Upper lobe of left lung (tissue), 4 donors: ENCODE data around the gene RUNX2.

Experiments used
- EP300 ChIP-seq, 4 donors: sonication (generic); formaldehyde crosslinking; IDR thresholded peaks; one replicate each; pipeline ENCODE4 v1.5.1; 2017; ENCODE audit warnings: antibody characterized with exemption in 4 of 4, control low read depth in 2 of 4
- POLR2A ChIP-seq, 4 donors: fragments of 450-650 bp; IDR thresholded peaks; one replicate each; pipeline ENCODE4 v1.5.1; 2016 to 2017; ENCODE audit warnings: antibody characterized with exemption in 4 of 4, mild to moderate bottlenecking in 2 of 4
- TF ChIP-seq, protein P1 (sequence below), 6 experiments: fragments of 450-650 bp in 4 of 6; fragments of 200-600 bp in 2 of 6; sonication (generic) in 2 of 6; IDR thresholded peaks; one replicate each; pipeline ENCODE4 v1.5.1; 2016 to 2019; ENCODE audit warnings: antibody characterized with exemption in 6 of 6

DNA sequence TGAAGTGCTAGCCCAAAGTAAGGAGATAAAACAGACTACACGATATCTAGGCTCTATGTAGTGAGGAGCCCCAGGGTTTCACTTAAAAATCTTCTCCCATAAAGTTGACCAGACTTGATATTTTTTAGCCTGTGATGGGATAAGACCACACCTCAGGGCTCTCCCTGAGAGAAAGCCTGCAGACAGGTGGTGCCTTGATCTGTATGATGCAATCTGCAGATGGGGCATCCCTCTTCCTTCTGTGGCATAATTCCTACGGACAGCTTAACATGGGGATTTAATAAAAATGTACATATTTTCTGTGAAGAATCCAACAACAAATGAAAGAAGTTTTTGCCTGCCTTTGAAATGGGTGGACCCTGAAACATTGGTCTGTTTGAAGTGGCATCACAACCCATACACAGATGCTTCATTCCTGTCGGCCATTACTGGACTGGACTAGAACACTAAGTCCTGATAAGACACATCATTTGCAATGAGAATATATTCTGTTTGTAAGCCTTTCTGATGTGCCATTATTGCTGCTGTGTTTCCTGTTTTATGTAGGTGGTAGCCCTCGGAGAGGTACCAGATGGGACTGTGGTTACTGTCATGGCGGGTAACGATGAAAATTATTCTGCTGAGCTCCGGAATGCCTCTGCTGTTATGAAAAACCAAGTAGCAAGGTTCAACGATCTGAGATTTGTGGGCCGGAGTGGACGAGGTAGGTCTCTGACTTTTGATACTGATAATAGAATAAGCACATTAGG is 103.4 kb downstream of the RUNX2 start:
- TF ChIP-seq, protein P1, sequence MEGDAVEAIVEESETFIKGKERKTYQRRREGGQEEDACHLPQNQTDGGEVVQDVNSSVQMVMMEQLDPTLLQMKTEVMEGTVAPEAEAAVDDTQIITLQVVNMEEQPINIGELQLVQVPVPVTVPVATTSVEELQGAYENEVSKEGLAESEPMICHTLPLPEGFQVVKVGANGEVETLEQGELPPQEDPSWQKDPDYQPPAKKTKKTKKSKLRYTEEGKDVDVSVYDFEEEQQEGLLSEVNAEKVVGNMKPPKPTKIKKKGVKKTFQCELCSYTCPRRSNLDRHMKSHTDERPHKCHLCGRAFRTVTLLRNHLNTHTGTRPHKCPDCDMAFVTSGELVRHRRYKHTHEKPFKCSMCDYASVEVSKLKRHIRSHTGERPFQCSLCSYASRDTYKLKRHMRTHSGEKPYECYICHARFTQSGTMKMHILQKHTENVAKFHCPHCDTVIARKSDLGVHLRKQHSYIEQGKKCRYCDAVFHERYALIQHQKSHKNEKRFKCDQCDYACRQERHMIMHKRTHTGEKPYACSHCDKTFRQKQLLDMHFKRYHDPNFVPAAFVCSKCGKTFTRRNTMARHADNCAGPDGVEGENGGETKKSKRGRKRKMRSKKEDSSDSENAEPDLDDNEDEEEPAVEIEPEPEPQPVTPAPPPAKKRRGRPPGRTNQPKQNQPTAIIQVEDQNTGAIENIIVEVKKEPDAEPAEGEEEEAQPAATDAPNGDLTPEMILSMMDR (IDR thresholded peaks at IDR 0.05): no peak
- no peak for TF ChIP-seq POLR2A (IDR thresholded peaks at IDR 0.05)
- no peak for TF ChIP-seq EP300 (IDR thresholded peaks at IDR 0.05)
